NCI-H2107 (cell line): Measurements from ENCODE around the gene SBSN.
"Not testable (repeated sequence)": the region's sequence is repeated elsewhere in the genome, so short reads cannot be mapped to it uniquely, and the experiment has no call there.

Experiments used
- DNase-seq: peaks from one replicate; lab custom pipeline; 2025; lab: John Stamatoyannopoulos, UW

Gene SBSN

DNA sequence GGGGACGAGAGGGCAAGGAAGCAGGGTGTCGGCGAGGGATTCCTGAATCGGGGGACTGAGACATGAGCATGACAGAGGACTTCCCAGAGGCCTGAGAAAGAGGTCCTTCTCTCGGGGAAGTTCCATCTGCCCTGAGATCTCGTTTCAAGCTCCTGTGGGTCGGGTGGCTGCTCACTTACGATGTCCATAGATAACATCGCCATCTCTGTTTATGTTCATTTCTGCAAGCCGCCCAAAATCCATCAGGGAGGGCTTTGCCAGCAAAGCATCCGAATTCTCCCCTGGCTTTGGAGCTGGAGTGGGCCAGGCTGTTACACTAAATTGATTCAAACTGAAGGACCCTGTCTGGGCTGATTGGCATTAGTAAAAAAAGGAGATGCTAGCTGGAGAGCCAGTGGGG is 20.6 kb downstream of the SBSN start:
- no peak for DNase-seq

- no peak for DNase-seq
These were observed 22.1 kb downstream of the SBSN start for GRCh38 chr19:35506011-35506410.

DNA sequence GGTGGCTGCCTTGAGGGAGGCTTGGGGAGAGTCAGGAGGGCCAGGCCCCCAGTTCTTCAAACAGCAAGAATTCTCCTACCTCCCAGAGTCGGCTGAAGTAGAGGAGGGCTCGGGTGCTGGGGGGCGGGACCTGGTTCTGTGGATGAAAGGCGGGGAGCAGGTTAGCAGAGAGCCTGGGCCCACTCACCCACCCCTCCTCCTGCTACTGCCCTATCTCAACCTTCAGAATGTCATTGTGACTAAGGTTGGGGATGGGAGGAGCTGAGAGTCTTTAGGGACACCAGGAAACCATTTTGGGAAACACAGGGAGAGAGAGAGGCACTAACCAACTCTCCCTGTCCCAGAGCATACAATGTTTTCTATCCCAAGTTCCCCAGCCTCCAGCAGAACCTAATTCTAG is 25.4 kb downstream of the SBSN start:
- no peak for DNase-seq

- DNase-seq, result no peak
These were observed 26.4 kb downstream of the SBSN start for GRCh38 chr19:35501684-35502083.

GRCh38 chr19:35500611-35501010 is 27.5 kb downstream of the SBSN start:
- no peak for DNase-seq

GRCh38 chr19:35498984-35499527 is 29.1 kb downstream of the SBSN start:
- DNase-seq, result no peak

- DNase-seq, result no peak
These were observed 29.9 kb downstream of the SBSN start for GRCh38 chr19:35498220-35498619.

- no peak for DNase-seq
These were observed 30.7 kb downstream of the SBSN start for GRCh38 chr19:35497406-35497805.

- DNase-seq, result no peak
These were observed 32.7 kb downstream of the SBSN start for GRCh38 chr19:35495107-35496064.

- DNase-seq, result no peak
These were observed 34.1 kb downstream of the SBSN start for GRCh38 chr19:35493971-35494370.

GRCh38 chr19:35491836-35492360 is 36.2 kb downstream of the SBSN start:
- no peak for DNase-seq

DNA sequence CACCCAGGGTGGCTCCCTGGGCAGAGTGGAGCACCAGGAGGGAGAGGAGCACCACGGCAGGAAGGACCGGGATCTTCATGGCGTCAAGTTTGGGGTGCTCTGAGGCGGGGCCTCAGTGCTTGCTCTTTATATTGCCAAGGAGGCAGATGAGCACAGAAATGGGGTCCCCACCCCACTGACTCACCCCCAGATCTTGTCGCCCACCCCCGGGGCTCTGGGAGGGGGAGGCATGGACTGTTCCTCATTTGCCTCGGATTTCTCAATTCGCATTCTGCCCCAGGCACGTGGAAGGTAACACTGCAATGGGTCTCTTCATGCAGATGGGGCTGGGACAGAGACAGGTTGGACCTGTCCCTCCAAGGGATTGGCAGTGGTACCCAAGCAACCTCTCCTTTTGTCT is 37.7 kb downstream of the SBSN start, which contains the start of gene KRTDAP:
KRTDAP (minus strand) TSS at position 101 of the 400 bp plus-strand sequence; CDS start at position 79, 22 bp downstream.
- DNase-seq, result no peak

- DNase-seq, result no peak
These were observed 39.4 kb downstream of the SBSN start for GRCh38 chr19:35488677-35489076.

DNA sequence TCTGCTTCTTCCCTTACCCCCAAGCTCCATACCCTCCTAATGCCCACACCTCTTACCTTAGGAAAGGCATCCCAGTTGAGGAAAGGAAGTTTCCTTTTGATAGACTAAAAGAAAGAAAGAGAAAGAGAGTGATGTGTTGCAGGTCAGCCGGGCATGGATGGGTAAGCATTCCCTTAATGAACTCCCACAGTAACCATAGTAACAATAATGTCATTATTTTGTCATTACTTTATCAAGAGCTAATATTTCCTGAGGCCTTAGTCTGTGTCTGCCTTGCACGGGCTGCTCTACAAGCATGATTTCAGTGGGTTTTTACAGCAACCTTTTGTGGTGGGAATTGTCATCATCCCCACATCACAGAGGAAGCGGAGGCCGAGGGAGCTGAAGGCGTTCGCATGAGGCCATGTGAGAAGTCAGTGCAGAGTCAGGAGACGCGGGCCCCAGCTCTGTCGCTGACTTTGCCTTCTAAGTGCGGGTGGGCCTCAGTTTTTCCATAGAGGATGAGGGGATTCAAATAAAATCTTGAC is 40.4 kb downstream of the SBSN start:
- DNase-seq, result no peak

GRCh38 chr19:35486268-35486708 is 41.8 kb downstream of the SBSN start:
- DNase-seq, result no peak

DNA sequence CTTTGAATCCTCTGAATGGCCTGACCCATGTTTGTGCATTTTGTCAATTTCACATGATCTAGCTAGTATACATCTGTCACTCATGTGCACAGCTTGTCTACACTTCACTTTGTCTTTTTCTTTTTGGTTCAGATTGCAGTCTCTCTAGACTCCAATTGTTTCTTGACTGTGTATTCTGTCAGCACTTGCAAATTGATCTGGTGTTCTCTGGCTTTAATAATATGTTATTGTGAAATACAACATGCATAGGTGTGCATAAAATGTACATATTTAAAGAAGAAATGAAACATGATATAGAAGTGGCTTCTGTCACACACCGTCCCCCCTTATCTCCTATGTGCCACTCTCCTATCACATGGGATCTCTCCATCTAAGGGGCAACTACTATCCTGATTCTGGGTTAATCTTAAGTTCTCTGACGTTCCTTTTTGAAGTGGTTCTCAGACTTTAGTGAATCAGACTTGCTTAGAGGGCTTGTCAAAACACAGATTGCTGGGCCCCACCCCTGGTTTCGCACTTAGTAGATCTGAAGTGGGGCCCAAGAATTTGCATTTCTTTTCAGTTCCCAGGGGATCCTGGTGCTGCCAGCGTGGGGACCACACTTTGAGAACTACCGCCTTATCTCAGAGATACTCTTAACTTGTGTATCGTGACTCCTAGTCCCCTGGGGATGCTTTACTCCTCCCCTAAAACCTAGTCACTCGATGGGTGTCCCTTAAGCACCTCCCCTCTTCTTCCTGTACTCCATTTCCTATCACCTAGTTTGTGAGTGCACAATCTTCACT is 43.7 kb downstream of the SBSN start:
- no peak for DNase-seq

DNA sequence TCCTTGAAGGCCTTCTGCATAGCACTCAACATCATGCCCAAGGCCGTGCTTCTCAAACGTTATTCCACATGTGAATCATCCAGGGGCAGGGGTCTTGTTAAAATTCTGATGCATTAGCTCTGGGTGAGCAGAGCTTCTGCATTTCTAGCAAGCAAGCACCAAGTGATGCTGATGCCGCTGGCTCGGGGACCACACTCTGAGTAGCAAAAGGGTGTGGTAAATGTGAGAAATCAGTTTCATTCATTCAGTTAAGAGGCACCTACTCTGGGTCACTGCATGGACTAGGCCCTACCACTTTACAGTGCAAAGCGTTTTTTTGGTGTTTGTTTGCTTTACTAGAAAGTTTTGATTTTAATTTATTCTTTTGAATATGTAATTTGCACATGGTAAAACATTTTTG is 45.0 kb downstream of the SBSN start:
- DNase-seq, result no peak

- DNase-seq, result no peak
These were observed 49.1 kb downstream of the SBSN start for GRCh38 chr19:35478794-35479677.

GRCh38 chr19:35476149-35476548 is 52.0 kb downstream of the SBSN start:
- DNase-seq, result no peak

- DNase-seq, result not testable (repeated sequence)
These were observed 53.5 kb downstream of the SBSN start for GRCh38 chr19:35474594-35474993.

DNA sequence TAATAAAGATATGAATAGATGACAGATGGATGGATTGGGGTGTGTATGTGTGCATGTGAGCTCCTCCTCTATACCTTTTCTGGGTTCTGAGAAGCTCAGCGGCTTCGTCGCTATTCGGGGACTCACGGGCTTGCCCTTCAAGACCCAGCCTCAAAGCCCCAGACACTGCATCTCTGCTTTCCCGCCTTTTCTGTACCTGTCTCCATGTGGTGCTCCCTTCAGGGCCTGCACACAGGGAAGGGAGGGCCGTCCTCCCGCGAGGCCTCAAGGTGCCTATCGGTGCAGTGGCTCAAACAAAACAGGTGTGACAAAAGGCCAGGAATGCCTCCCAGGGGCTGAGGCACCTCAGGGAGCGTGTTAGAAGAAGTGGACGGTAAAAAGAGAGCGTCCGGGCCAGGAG is 54.0 kb downstream of the SBSN start:
- no peak for DNase-seq
